Measurements from ENCODE around the gene CHTOP. TPM values are rescaled to one million over a fixed set of nuclear protein-coding genes. Genes with fewer than 3 reads are reported as not detected.

The CHTOP gene
- total RNA-seq, 1 donor from 2014 or later: 21.1 TPM

DNA sequence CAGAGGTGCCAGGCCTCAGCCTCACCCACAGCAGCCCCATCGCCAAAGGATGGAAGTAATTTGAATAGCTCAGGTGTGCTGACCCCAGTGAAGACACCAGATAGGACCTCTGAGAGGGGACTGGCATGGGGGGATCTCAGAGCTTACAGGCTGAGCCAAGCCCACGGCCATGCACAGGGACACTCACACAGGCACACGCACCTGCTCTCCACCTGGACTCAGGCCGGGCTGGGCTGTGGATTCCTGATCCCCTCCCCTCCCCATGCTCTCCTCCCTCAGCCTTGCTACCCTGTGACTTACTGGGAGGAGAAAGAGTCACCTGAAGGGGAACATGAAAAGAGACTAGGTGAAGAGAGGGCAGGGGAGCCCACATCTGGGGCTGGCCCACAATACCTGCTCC, 59.6 kb downstream of the CHTOP start:
- no peak for DNase-seq

Other genes starting within 250 kb of the CHTOP start
- not detected in 2 replicates for gene S100A8, start 243.0 kb upstream of the CHTOP start, total RNA-seq
- gene S100A7A, start 217.5 kb upstream of the CHTOP start, total RNA-seq: not detected in 2 replicates
- not detected in 2 replicates for gene S100A7, start 173.4 kb upstream of the CHTOP start, total RNA-seq
- gene S100A6, start 98.1 kb upstream of the CHTOP start, total RNA-seq: 239 and 342 TPM in 2 replicates
- gene S100A5, start 93.1 kb upstream of the CHTOP start, total RNA-seq: not detected in 2 replicates
- 7.1 and 22.6 TPM in 2 replicates for gene S100A4, start 88.3 kb upstream of the CHTOP start, total RNA-seq
- gene S100A3, start 84.8 kb upstream of the CHTOP start, total RNA-seq: 1.3 and 1.4 TPM in 2 replicates
- gene S100A2, start 68.2 kb upstream of the CHTOP start, total RNA-seq: 0.51 and 0.98 TPM in 2 replicates
- gene S100A16, start 20.9 kb upstream of the CHTOP start, total RNA-seq: 581 and 601 TPM in 2 replicates
- 0.42 and 0.68 TPM in 2 replicates for gene S100A14, start 17.7 kb upstream of the CHTOP start, total RNA-seq
- 39.0 and 91.7 TPM in 2 replicates for gene S100A13, start 6.6 kb upstream of the CHTOP start, total RNA-seq
- gene S100A1, start 5.6 kb upstream of the CHTOP start, total RNA-seq: not detected in 2 replicates
- gene SNAPIN, start 24.6 kb downstream of the CHTOP start, total RNA-seq: 45.6 and 60.8 TPM in 2 replicates
- 267 and 268 TPM in 2 replicates for gene ILF2, start 36.9 kb downstream of the CHTOP start, total RNA-seq
- gene NPR1, start 44.6 kb downstream of the CHTOP start, total RNA-seq: 54.4 and 56.5 TPM in 2 replicates
- gene INTS3, start 94.0 kb downstream of the CHTOP start, total RNA-seq: 31.3 and 42.7 TPM in 2 replicates
- gene SLC27A3, start 141.3 kb downstream of the CHTOP start, total RNA-seq: 27.6 and 30.0 TPM in 2 replicates

All from dermis blood vessel endothelial cell (primary cell).